ENCODE measurements around the gene SLC39A11. TPM values are rescaled to one million over a fixed set of nuclear protein-coding genes. Genes with fewer than 3 reads are reported as not detected.

The SLC39A11 gene
- total RNA-seq, 1 donor from 2014 or later, result 34.8 TPM

DNA sequence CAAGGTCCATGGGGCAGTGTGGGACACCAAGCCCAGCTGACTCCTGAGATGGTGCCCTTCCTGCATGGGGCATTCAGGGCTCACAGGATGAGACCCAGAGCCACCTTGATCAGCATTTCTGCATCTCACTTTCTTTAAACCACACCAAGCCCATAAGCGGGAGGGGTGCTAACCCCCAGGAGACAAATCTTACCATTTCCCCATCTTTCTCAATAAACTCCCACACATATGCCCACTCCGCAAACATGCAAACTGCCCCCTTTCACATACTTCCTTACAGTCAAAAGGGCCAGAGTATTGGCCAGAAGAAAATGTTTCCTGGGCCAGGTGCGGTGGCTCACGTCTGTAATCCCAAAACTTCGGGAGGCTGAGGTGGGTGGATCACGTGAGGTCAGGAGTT, 3.7 kb upstream of the SLC39A11 start:
- H3K27ac Mint-ChIP-seq, result no peak overlapping the region
- ChIA-PET POLR2A (no interaction called here), CTCF (no interaction called here)
- no peak for ATAC-seq (ENCODE audit: low read depth)
- peaks cover 4% of the 10 kb centered on the region for H3K36me3 Mint-ChIP-seq (ENCODE audit: low read depth)
- peaks cover 11% of the 10 kb centered on the region for H3K27me3 Mint-ChIP-seq
- H3K4me1 Mint-ChIP-seq, result peaks cover 16% of the 10 kb centered on the region
- no peak for DNase-seq
- intact Hi-C loops (cut with micrococcal nuclease), result no loop called here
- no peak overlapping the region for H3K4me3 Mint-ChIP-seq
- TF ChIP-seq, protein P1, sequence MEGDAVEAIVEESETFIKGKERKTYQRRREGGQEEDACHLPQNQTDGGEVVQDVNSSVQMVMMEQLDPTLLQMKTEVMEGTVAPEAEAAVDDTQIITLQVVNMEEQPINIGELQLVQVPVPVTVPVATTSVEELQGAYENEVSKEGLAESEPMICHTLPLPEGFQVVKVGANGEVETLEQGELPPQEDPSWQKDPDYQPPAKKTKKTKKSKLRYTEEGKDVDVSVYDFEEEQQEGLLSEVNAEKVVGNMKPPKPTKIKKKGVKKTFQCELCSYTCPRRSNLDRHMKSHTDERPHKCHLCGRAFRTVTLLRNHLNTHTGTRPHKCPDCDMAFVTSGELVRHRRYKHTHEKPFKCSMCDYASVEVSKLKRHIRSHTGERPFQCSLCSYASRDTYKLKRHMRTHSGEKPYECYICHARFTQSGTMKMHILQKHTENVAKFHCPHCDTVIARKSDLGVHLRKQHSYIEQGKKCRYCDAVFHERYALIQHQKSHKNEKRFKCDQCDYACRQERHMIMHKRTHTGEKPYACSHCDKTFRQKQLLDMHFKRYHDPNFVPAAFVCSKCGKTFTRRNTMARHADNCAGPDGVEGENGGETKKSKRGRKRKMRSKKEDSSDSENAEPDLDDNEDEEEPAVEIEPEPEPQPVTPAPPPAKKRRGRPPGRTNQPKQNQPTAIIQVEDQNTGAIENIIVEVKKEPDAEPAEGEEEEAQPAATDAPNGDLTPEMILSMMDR (IDR thresholded peaks at IDR 0.05), result no peak
- no peaks in the 10 kb centered on the region for H3K9me3 Mint-ChIP-seq

DNA sequence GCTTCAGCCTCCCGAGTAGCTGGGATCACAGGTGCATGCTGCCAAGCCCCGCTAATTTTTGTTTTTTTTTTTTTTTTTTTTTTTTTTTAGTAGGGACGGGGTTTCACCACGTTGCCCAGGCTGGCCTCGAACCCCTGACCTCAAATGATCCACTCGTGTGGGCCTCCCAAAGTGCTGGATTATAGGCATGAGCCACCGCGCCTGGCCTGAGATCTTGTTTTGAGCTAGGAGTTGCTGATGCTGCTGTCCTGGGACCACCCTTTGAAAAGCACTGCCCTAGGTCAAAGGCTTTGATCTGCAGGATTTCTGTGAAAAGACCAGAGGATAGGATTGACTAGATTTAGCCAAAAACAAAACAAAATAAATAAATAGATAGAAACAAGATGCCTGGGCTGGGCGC, 798 bp upstream of the SLC39A11 start:
- Mint-ChIP-seq H3K4me1 (peaks cover 25% of the 10 kb centered on the region), H3K9me3 (no peaks in the 10 kb centered on the region), H3K4me3 (no peak overlapping the region), H3K36me3 (ENCODE audit: low read depth) (peaks cover 6% of the 10 kb centered on the region), H3K27me3 (peaks cover 7% of the 10 kb centered on the region), H3K27ac (no peak overlapping the region)
- intact Hi-C loops (cut with micrococcal nuclease), result loop anchor here (2.0 kb wide), 1 partner anchor 64 kb away; no protein-coding TSS in a partner anchor
- TF ChIP-seq, protein P1 (IDR thresholded peaks at IDR 0.05), result no peak
- CTCF ChIA-PET, result no interaction called here
- DNase-seq (no peak), ATAC-seq (ENCODE audit: low read depth) (no peak)
- POLR2A ChIA-PET, result interaction anchor here (0.7 to 1.6 kb wide), 4 partner anchors 39 to 70 kb away, joined by 4 to 16 read pairs (median 13); no protein-coding TSS in a partner anchor

DNA sequence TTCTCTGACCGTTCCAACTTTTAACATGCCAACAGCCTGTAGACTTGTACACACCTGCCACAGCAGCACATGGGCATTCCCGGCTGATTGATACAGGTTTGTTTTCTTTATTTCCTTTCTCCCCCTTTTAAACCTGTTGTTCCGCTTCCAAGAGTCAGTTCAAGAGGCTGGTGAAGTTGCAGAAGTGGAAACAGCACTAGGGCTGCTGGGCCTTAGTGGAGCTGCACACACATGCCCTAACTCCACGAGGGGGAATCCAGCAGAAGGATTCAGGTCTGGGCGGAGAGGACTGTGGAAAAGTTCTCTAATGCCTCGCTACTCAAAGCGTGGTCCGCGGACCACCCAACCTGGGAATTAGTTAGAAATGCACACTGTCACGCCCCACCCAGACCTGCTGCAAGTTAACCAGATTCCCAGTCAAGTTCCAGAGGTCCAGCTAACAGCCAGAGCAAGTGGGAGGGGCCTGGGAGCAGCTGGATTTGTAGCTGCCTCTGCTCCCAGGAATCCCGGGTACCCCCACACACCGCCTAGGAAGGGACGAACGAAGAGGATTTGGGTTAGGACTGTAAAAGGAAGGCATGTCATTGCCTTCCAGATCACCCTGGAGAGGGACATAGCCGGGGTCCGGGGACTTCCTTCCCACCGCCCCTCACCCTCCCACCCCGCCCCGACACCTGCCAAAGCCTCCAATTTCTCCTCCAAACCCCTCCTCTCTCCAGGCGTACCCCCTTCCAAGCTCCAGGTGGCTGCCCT, 542 bp downstream of the SLC39A11 start:
- H3K36me3 Mint-ChIP-seq (ENCODE audit: low read depth), result peaks cover 15% of the 10 kb centered on the region
- H3K27me3 Mint-ChIP-seq, result peaks cover 5% of the 10 kb centered on the region
- intact Hi-C loops (cut with micrococcal nuclease), result loop anchor here (1.0 to 2.0 kb wide), 5 partner anchors 40 to 140 kb away; a partner anchor contains a TSS
- TF ChIP-seq, protein P1 (IDR thresholded peaks at IDR 0.05), result no peak
- CTCF ChIA-PET, result no interaction called here
- peak overlapping the region; percentile 91 for H3K27ac Mint-ChIP-seq
- peak overlapping the region; percentile 99 for H3K4me3 Mint-ChIP-seq
- ATAC-seq (ENCODE audit: low read depth) (no peak), DNase-seq (no peak)
- H3K9me3 Mint-ChIP-seq, result no peaks in the 10 kb centered on the region
- POLR2A ChIA-PET, result interaction anchor here (1.6 kb wide), 1 partner anchor 40 kb away, joined by 16 read pairs; no protein-coding TSS in a partner anchor
- peaks cover 25% of the 10 kb centered on the region for H3K4me1 Mint-ChIP-seq

DNA sequence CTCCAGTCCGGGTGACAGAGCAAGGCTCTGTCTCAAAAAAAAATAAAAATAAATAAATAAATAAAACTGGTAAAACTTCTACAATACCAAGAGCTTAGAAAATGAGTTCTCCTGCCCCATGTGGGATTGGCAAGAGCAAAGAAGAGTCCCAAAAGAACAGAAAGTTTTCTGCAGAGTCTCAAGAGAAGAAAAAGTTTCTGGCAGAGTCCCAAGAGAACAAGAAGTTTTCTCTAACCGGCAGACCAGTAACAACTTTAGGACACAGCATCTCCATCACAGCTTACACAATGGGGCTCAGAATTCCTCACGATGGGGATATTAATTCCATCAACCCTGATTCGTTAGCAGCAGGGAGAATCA, 1.1 kb downstream of the SLC39A11 start:
- Mint-ChIP-seq H3K4me1 (peaks cover 25% of the 10 kb centered on the region), H3K36me3 (ENCODE audit: low read depth) (peaks cover 16% of the 10 kb centered on the region), H3K4me3 (peak overlapping the region; percentile 99), H3K27me3 (peaks cover 3% of the 10 kb centered on the region), H3K27ac (peak overlapping the region; percentile 91), H3K9me3 (no peaks in the 10 kb centered on the region)
- ChIA-PET CTCF (no interaction called here), POLR2A (no interaction called here)
- TF ChIP-seq, protein P1 (IDR thresholded peaks at IDR 0.05), result no peak
- intact Hi-C loops (cut with micrococcal nuclease), result no loop called here
- DNase-seq (no peak), ATAC-seq (ENCODE audit: low read depth) (no peak)

DNA sequence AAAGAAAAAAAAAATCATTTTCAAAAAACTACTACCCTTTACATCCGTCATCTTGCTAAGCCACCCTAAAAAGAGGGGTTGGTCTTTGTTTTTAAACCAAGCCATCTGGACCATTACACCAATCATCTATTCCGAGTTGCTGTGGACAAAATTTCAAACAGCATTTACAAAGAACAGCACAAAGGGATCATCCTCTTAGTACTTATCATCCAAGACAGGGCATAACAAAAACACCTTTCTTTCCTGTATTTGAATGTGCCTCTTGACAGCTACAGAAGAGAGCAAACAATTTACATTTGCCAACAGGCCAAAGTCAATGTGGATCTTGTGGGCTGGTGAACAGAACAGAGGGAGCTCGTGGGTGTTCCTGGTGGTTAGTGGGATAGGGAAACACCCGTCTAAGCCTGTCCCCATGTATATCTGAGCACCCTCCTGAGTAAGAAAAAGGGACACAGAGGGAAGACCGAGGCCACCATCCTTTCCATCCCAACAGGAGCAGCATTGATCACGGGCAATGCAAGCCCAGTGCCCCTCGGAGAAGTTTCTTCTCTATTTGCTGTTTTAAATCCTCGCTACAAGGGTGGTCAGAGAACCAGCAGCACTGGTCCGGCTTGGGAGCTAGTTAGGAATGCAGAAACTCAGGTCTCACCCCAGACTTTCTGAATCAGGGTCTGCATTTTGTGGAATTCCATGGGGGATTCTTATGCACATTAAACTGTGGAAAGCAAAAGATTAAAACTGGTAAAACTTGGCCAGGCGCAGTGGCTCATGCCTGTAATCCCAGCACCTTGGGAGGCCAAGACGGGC, 1.9 kb downstream of the SLC39A11 start:
- Mint-ChIP-seq H3K27ac (no peak overlapping the region), H3K4me3 (peak overlapping the region; percentile 6), H3K4me1 (peaks cover 25% of the 10 kb centered on the region), H3K27me3 (no peaks in the 10 kb centered on the region), H3K9me3 (no peaks in the 10 kb centered on the region), H3K36me3 (ENCODE audit: low read depth) (peaks cover 22% of the 10 kb centered on the region)
- intact Hi-C loops (cut with micrococcal nuclease), result no loop called here
- TF ChIP-seq, protein P1 (IDR thresholded peaks at IDR 0.05), result no peak
- DNase-seq, result no peak
- ChIA-PET POLR2A (no interaction called here), CTCF (no interaction called here)
- ATAC-seq (ENCODE audit: low read depth), result no peak
